Measurements from ENCODE around the gene TAF1B.

- no peak for TF ChIP-seq ZNF274 (IDR thresholded peaks at IDR 0.05; ENCODE audit: low read depth, low read length)
- TF ChIP-seq YY1 (IDR thresholded peaks at IDR 0.05; ENCODE audit: insufficient read depth, insufficient read length) = no peak
Observed at GRCh38 chr2:9910699-9911098, 67.4 kb downstream of the TAF1B start.
